ENCODE data around the gene ABRACL. TPM values are rescaled to one million over a fixed set of nuclear protein-coding genes. Genes with fewer than 3 reads are reported as not detected.
A peak's percentile ranks its signal among the peaks of the same experiment; 100 is the strongest.
"Not testable (repeated sequence)": the region's sequence is repeated elsewhere in the genome, so short reads cannot be mapped to it uniquely, and the experiment has no call there.

ABRACL gene
- total and polyA plus RNA-seq, 4 donors: 11.8 to 20.6 (median 17.7) TPM

DNA sequence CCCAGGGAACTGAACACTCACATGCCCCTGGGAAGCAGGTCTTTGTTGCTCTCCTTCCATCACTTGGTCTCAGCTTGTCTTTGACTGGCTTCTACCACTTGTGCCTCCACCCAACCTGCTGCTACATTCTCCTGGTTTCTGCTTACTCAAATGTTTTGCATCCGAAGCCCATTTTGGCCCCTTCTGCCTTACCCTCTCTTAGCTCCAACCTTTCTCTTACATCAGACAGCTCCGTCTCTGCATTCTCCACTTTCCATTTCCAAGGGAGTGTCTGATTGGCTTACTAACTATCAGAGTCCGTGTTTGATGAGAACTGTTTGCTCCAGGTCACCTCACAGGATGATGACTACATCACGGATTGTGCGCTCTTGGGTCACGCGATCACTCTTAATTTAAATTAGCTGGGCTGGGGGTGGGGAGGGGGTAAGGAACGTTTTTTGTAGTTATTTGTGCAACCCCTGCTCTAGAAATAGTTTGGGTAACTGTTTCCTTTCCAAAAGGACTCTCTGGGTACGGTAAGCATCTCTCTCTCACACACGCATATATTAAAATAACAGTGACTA is 844 bp upstream of the ABRACL start:
- peak in 3 of 6 donors; percentile 13 to 85 (median 55) for DNase-seq (ENCODE audit: low read depth in 4 of 6, low spot score in 6 of 6)
- peak overlapping the region; percentile 88 for H3K4me3 ChIP-seq (ENCODE audit: low read depth, low read length)

DNA sequence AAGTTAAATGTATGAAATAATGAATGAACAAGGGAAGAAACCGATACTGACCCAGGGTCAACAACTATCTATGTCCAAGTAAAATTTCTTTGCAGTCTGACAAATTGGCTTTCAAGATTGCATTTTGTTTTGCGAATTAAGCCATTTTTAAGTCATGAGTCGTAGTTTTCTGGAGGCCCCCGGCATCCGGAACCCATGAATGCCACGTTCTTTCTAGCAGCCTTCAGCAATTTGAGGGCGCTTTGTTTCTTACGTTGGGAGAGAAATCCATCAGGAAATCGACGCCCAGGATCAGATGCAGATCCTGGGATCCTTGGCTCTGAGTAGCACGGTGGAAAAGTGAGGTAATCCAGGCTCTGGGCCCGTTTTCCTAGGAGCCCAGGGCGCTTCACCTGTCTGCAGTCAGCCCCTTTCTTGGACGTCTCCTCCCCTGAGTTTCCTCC is 309 bp upstream of the ABRACL start:
- peaks cover 4% of the 10 kb centered on the region for H3K27me3 ChIP-seq (ENCODE audit: control insufficient read depth, insufficient read depth, low read length)
- peaks cover 6% of the 10 kb centered on the region for H3K4me1 ChIP-seq (ENCODE audit: control insufficient read depth, insufficient read depth, low read length)
- under 1% methylated on average over 13 of the region's 14 CpGs for WGBS (ENCODE audit: insufficient coverage)
- no peaks in the 10 kb centered on the region for H3K9me3 ChIP-seq (ENCODE audit: control insufficient read depth, insufficient read depth, low read length)
- H3K36me3 ChIP-seq (ENCODE audit: control insufficient read depth, insufficient read depth, low read length): no peaks in the 10 kb centered on the region
- peak overlapping the region; percentile 88 for H3K4me3 ChIP-seq (ENCODE audit: low read depth, low read length)
- H3K27ac ChIP-seq (ENCODE audit: low read depth, low read length): peak overlapping the region; percentile 48
- DNase-seq (ENCODE audit: low read depth in 4 of 6, low spot score in 6 of 6): peak in 2 of 6 donors; percentile 15 to 28

More for the DNA sequence above, 844 bp upstream of the ABRACL start:
- Histone ChIP-seq H3K36me3 (ENCODE audit: control insufficient read depth, insufficient read depth, low read length) (no peaks in the 10 kb centered on the region), H3K9me3 (ENCODE audit: control insufficient read depth, insufficient read depth, low read length) (no peaks in the 10 kb centered on the region), H3K27ac (ENCODE audit: low read depth, low read length) (no peak overlapping the region), H3K27me3 (ENCODE audit: control insufficient read depth, insufficient read depth, low read length) (peaks cover 4% of the 10 kb centered on the region), H3K4me1 (ENCODE audit: control insufficient read depth, insufficient read depth, low read length) (peaks cover 6% of the 10 kb centered on the region)
- 22% methylated on average over 7 of the region's 10 CpGs for WGBS (ENCODE audit: insufficient coverage)

DNA sequence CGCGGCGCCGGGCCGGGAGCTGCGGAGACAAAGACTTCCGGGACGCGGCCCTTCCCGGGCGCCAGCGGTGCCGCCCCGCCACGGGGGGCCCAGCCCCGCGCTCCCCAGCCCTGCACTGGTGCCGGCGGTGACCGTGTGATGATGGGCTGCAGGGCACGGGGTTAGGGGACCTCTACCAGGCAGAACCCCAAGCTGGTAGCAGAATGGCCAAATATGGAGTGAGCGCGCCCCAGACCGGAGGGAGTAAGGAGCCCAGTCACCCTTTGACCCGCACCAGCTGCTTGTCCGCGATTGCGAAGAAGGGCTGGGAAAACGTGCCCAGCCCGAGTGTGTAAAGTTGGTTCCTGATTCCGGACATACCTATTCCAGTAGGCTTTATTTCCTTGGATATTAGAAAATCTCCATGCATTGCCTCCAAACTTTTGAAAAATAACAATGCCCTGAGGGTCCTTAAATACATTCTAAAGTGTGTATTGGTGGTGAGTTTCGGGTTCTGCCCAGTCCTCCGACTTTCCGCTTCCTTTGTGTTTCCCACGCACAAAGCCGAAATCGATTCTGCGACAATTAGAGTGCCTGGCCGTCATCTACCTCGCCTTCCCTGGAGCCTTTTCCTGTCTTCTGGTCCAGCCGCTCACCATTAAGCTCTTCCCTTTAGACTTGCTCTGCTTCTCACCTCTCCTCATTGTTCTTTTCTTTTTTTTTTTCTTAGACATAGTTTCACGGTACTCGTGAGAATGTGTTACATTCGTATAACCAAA is 1.1 kb downstream of the ABRACL start:
- Histone ChIP-seq H3K36me3 (ENCODE audit: control insufficient read depth, insufficient read depth, low read length) (no peaks in the 10 kb centered on the region), H3K9me3 (ENCODE audit: control insufficient read depth, insufficient read depth, low read length) (no peaks in the 10 kb centered on the region), H3K4me3 (ENCODE audit: low read depth, low read length) (peak overlapping the region; percentile 88), H3K4me1 (ENCODE audit: control insufficient read depth, insufficient read depth, low read length) (peaks cover 6% of the 10 kb centered on the region), H3K27ac (ENCODE audit: low read depth, low read length) (peak overlapping the region; percentile 52), H3K27me3 (ENCODE audit: control insufficient read depth, insufficient read depth, low read length) (peaks cover 4% of the 10 kb centered on the region)
- peak in 3 of 6 donors; percentile 26 to 78 (median 69) for DNase-seq (ENCODE audit: low read depth in 4 of 6, low spot score in 6 of 6)
- 2% methylated on average over 33 of the region's 44 CpGs for WGBS (ENCODE audit: insufficient coverage)

DNA sequence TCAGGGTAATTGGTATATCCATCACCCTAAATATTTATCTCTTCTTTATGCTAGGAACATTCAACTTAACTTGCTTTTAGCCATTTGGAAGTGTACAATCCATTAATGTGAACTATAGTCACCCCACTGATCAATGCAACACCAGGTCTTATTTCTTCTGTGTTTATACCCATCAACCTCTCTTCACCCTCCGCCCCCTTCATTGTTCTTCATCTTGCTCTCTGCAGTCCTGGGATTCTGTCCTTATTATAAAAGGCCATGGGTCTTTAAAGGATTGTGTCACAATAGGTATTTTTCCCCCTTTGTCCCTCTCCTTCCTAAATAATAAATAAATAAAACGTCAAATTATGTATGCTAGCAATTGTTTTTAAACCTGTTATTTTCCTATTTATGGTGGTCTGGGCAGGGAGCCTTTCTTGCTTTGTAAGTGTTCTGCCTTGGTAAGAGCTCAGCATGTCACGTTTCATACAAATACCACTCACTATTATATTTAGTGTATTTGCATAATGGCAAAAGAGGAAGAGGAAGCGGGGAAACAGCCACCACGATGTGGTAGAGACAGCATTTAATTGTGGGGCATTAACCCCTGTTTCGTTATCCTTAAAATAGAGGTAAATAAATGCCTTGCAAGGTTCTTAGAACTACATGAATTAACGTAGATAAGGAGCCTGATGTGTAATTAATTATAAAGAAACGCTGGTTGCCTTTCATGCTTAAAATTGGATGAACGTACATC is 1.9 kb downstream of the ABRACL start:
- no peaks in the 10 kb centered on the region for H3K36me3 ChIP-seq (ENCODE audit: control insufficient read depth, insufficient read depth, low read length)
- no peaks in the 10 kb centered on the region for H3K9me3 ChIP-seq (ENCODE audit: control insufficient read depth, insufficient read depth, low read length)
- H3K27ac ChIP-seq (ENCODE audit: low read depth, low read length): no peak overlapping the region
- peaks cover 6% of the 10 kb centered on the region for H3K4me1 ChIP-seq (ENCODE audit: control insufficient read depth, insufficient read depth, low read length)
- peaks cover 4% of the 10 kb centered on the region for H3K27me3 ChIP-seq (ENCODE audit: control insufficient read depth, insufficient read depth, low read length)
- WGBS (ENCODE audit: insufficient coverage): 67% methylated on average over 1 of the region's 9 CpGs
- peak in 3 of 6 donors; percentile 22 to 80 (median 40) for DNase-seq (ENCODE audit: low read depth in 4 of 6, low spot score in 6 of 6)
- H3K4me3 ChIP-seq (ENCODE audit: low read depth, low read length): peak overlapping the region; percentile 88

DNA sequence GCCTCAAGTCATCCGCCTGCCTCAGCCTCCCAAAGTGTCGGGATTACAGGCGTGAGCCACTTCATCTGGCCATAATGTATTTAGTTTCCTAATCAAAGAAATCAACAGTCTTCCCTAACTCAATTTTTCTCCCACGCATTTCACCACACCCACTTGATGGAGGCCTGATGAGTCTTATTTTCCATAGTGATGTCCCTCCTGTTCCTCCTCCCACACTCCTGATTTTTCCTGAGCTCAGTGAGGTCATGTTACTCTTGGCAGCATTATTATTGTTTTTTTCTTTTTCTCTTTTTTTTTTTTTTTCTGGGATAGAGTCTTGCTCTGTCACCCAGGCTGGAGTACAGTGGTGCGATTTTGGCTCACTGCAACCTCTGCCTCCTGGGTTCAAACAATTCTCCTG is 8.9 kb downstream of the ABRACL start:
- Histone ChIP-seq H3K27me3 (ENCODE audit: control insufficient read depth, insufficient read depth, low read length) (no peaks in the 10 kb centered on the region), H3K27ac (ENCODE audit: low read depth, low read length) (no peak overlapping the region), H3K9me3 (ENCODE audit: control insufficient read depth, insufficient read depth, low read length) (no peaks in the 10 kb centered on the region), H3K36me3 (ENCODE audit: control insufficient read depth, insufficient read depth, low read length) (peaks cover 11% of the 10 kb centered on the region), H3K4me3 (ENCODE audit: low read depth, low read length) (no peak overlapping the region), H3K4me1 (ENCODE audit: control insufficient read depth, insufficient read depth, low read length) (no peaks in the 10 kb centered on the region)
- 92% methylated on average over 5 of the region's 5 CpGs for WGBS (ENCODE audit: insufficient coverage)
- DNase-seq (ENCODE audit: low read depth in 4 of 6, low spot score in 6 of 6): no peak

DNA sequence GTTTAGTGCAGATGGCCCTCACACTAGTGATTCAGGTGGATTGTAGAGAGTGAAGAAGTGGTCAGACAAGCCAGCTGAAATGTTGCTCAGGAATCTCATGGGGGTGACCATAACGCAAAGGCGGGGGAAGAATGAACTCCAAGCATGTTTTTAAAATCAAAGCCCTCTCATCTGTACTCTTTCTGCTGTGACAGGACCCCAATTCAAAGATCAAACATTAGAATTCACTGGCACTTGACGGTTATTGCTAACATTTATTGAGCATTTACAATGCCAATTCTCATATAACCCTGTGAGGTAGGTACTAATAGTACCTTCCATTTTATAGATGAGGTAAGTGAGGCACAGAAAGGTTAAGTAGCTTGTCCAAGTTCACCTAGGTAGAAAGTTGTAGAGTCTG is 15.7 kb downstream of the ABRACL start:
- WGBS (ENCODE audit: insufficient coverage): 100% methylated on average over 2 of the region's 3 CpGs
- Histone ChIP-seq H3K4me3 (ENCODE audit: low read depth, low read length) (no peak overlapping the region), H3K27ac (ENCODE audit: low read depth, low read length) (no peak overlapping the region), H3K36me3 (ENCODE audit: control insufficient read depth, insufficient read depth, low read length) (peaks cover 2% of the 10 kb centered on the region), H3K27me3 (ENCODE audit: control insufficient read depth, insufficient read depth, low read length) (no peaks in the 10 kb centered on the region), H3K4me1 (ENCODE audit: control insufficient read depth, insufficient read depth, low read length) (no peaks in the 10 kb centered on the region), H3K9me3 (ENCODE audit: control insufficient read depth, insufficient read depth, low read length) (no peaks in the 10 kb centered on the region)
- no peak for DNase-seq (ENCODE audit: low read depth in 4 of 6, low spot score in 6 of 6)

DNA sequence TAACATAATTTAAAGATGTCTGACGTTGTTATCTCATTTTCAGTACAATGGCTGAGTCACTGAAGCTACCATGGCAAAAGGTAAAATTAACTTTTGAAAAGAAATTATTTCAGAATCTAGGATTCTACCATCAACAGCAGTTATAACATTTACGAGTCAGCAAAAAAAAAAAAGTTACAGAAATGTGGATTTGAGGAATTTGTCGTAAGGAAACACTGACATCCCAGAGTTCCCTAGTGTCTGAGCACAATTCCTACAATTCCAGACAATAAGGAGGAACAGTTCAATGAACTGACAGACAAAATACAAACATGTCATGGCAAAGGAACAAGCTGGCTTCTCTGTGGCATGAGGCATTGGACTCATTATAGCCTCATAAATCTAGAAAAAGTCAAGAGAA is 19.1 kb downstream of the ABRACL start:
- no peaks in the 10 kb centered on the region for H3K9me3 ChIP-seq (ENCODE audit: control insufficient read depth, insufficient read depth, low read length)
- no peaks in the 10 kb centered on the region for H3K27me3 ChIP-seq (ENCODE audit: control insufficient read depth, insufficient read depth, low read length)
- no peaks in the 10 kb centered on the region for H3K36me3 ChIP-seq (ENCODE audit: control insufficient read depth, insufficient read depth, low read length)
- H3K4me3 ChIP-seq (ENCODE audit: low read depth, low read length): no peak overlapping the region
- no peak for DNase-seq (ENCODE audit: low read depth in 4 of 6, low spot score in 6 of 6)
- WGBS (ENCODE audit: insufficient coverage): no CpG with 5 or more reads among the region's 3 CpGs
- no peak overlapping the region for H3K27ac ChIP-seq (ENCODE audit: low read depth, low read length)
- no peaks in the 10 kb centered on the region for H3K4me1 ChIP-seq (ENCODE audit: control insufficient read depth, insufficient read depth, low read length)

DNA sequence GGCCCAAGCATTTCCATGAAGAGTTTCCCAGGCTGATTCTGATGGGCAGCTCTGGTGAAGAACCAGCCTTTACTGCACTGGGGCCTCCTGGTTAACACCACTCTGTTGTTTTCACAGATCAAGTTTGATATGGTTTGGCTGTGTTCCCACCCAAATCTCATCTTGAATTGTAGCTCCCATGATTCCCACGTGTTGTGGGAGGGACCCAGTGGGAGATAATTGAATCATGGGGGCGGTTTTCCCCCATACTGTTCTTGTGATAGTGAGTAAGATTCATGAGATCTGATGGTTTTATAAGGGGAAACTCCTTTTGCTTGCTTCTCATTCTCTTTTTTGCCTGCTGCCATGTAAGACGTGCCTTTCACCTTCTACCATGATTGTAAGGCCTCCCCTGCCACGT is 20.4 kb downstream of the ABRACL start:
- not testable (repeated sequence) for H3K27ac ChIP-seq (ENCODE audit: low read depth, low read length); H3K9me3 ChIP-seq (ENCODE audit: control insufficient read depth, insufficient read depth, low read length); H3K4me3 ChIP-seq (ENCODE audit: low read depth, low read length); DNase-seq (ENCODE audit: low read depth in 4 of 6, low spot score in 6 of 6); H3K27me3 ChIP-seq (ENCODE audit: control insufficient read depth, insufficient read depth, low read length); H3K4me1 ChIP-seq (ENCODE audit: control insufficient read depth, insufficient read depth, low read length); H3K36me3 ChIP-seq (ENCODE audit: control insufficient read depth, insufficient read depth, low read length)
- WGBS (ENCODE audit: insufficient coverage): 73% methylated on average over 3 of the region's 4 CpGs

DNA sequence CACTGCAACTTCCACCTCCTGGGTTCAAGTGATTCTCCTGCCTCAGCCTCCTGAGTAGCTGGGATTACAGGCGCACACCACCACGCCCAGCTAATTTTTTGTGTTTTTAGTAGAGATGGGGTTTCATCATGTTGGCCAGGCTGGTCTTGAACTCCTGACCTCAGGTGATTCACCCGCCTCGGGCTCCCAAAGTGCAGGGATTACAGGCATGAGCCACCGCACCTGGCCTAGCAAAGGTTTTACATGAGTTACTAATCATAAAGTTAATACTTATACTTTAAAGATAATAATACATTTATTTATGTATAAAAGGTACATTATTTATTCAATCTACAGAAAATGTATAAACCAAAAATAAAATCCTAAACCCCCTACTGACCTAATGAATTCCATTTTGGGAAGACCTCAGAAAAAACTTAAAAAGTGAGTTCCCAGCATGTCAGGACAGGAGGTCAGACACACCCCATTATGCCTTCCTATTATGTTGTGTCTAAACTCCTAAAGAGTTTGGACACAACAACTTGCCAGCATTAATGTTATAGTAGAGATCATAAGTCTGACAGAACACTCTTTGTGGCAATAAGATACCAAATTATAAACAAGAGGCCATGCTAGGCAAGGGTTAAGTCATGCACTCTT is 21.7 kb downstream of the ABRACL start:
- H3K27me3 ChIP-seq (ENCODE audit: control insufficient read depth, insufficient read depth, low read length): not testable (repeated sequence)

More for the DNA sequence above, 21.7 kb downstream of the ABRACL start:
- H3K9me3 ChIP-seq (ENCODE audit: control insufficient read depth, insufficient read depth, low read length); DNase-seq (ENCODE audit: low read depth in 4 of 6, low spot score in 6 of 6); H3K27ac ChIP-seq (ENCODE audit: low read depth, low read length); H3K4me1 ChIP-seq (ENCODE audit: control insufficient read depth, insufficient read depth, low read length); H3K4me3 ChIP-seq (ENCODE audit: low read depth, low read length); H3K36me3 ChIP-seq (ENCODE audit: control insufficient read depth, insufficient read depth, low read length): not testable (repeated sequence)
- no CpG with 5 or more reads among the region's 5 CpGs for WGBS (ENCODE audit: insufficient coverage)
